HPDE6-E6E7 (cell line): ENCODE results near the gene CCDC87.
"Not testable (repeated sequence)": the region's sequence is repeated elsewhere in the genome, so short reads cannot be mapped to it uniquely, and the experiment has no call there.

Source experiments
- DNase-seq: peaks from one replicate; pipeline ENCODE4 v3.0.0; 2011; ENCODE audit warnings: missing footprints; ENCODE audit errors: extremely low spot score

Gene CCDC87

GRCh38 chr11:66592457-66593302 lies at the start of gene CCDC87, which contains the start of gene CCS:
CCDC87 (minus strand) TSS chr11:66593063; CDS start chr11:66593015, 48 bp downstream.
CCS (plus strand) TSS chr11:66593185; CDS start chr11:66593262, 77 bp downstream.
- peak; percentile 100 for DNase-seq

- DNase-seq: no peak
Measured at GRCh38 chr11:66641834-66642233, 49.0 kb upstream of the CCDC87 start.

GRCh38 chr11:66639814-66640340 lies 47.0 kb upstream of the CCDC87 start:
- DNase-seq: not testable (repeated sequence)

GRCh38 chr11:66639066-66639813 lies 46.4 kb upstream of the CCDC87 start:
- no peak for DNase-seq

- DNase-seq: peak; percentile 98
Measured at GRCh38 chr11:66638177-66639065, 45.6 kb upstream of the CCDC87 start, which contains the start of gene RBM4. RBM4 (plus strand) TSS chr11:66638703; CDS start chr11:66639712, 1,009 bp downstream.

GRCh38 chr11:66637557-66638176 lies 44.8 kb upstream of the CCDC87 start:
- no peak for DNase-seq

GRCh38 chr11:66636411-66636810 lies 43.5 kb upstream of the CCDC87 start:
- no peak for DNase-seq

- no peak for DNase-seq
Measured at GRCh38 chr11:66632952-66633351, 40.1 kb upstream of the CCDC87 start.

- DNase-seq: no peak
Measured at GRCh38 chr11:66631883-66632282, 39.0 kb upstream of the CCDC87 start.

- DNase-seq: no peak
Measured at GRCh38 chr11:66629356-66629755, 36.5 kb upstream of the CCDC87 start.

- DNase-seq: no peak
Measured at GRCh38 chr11:66628061-66628603, 35.3 kb upstream of the CCDC87 start.

- no peak for DNase-seq
Measured at GRCh38 chr11:66626926-66627325, 34.1 kb upstream of the CCDC87 start.

- DNase-seq: no peak
Measured at GRCh38 chr11:66626382-66626781, 33.5 kb upstream of the CCDC87 start.

- DNase-seq: no peak
Measured at GRCh38 chr11:66625752-66626149, 32.9 kb upstream of the CCDC87 start.

- no peak for DNase-seq
Measured at GRCh38 chr11:66625041-66625751, 32.3 kb upstream of the CCDC87 start.

GRCh38 chr11:66624450-66624849 lies 31.6 kb upstream of the CCDC87 start:
- no peak for DNase-seq

GRCh38 chr11:66619080-66619554 lies 26.3 kb upstream of the CCDC87 start:
- DNase-seq: peak; percentile 63

- DNase-seq: no peak
Measured at GRCh38 chr11:66617155-66617834, 24.4 kb upstream of the CCDC87 start.
